Thoracic aorta (tissue), 2 donors: Measurements from ENCODE around the gene GAB2. TPM values are rescaled to one million over a fixed set of nuclear protein-coding genes. Genes with fewer than 3 reads are reported as not detected.
A peak's percentile ranks its signal among the peaks of the same experiment; 100 is the strongest.

Source experiments
- ATAC-seq: fragments of 150-250 bp; one replicate; pipeline ENCODE4 v1.8.0; 2017; ENCODE audit warnings: low read depth; ENCODE audit not compliant: insufficient number of reproducible peaks, low FRiP score
- DNase-seq: peaks from one replicate; pipeline ENCODE4 v3.0.0-alpha.2; 2020; ENCODE audit warnings: low spot score
- H3K27ac ChIP-seq, 2 donors: fragments of 200-600 bp; sonication (generic); 1 replicate in 1 of 2; 2 replicates in 1 of 2; pipeline ENCODE4 v1.5.1; 2016; ENCODE audit warnings: mild to moderate bottlenecking in 2 of 2, moderate library complexity in 2 of 2
- H3K27me3 ChIP-seq: fragments of 200-600 bp; sonication (generic); replicated peaks from 2 replicates; pipeline ENCODE4 v1.6.0; 2016; ENCODE audit warnings: mild to moderate bottlenecking; ENCODE audit not compliant: insufficient read depth
- H3K36me3 ChIP-seq: fragments of 200-600 bp; sonication (generic); one replicate; pipeline ENCODE4 v1.5.1; 2016
- H3K4me1 ChIP-seq, 2 donors: fragments of 200-600 bp; sonication (generic); 1 replicate in 1 of 2; 2 replicates in 1 of 2; pipeline versions ENCODE4 v1.5.1 to v1.6.0; 2016; ENCODE audit warnings: low read depth in 2 of 2, mild to moderate bottlenecking in 1 of 2; ENCODE audit not compliant: control insufficient read depth in 1 of 2
- H3K4me3 ChIP-seq: fragments of 200-600 bp; sonication (generic); 2 replicates; pipeline ENCODE4 v1.5.1; 2016; ENCODE audit warnings: mild to moderate bottlenecking
- H3K9me3 ChIP-seq: fragments of 200-600 bp; sonication (generic); 2 replicates; pipeline ENCODE4 v1.5.1; 2016
- total RNA-seq, 2 donors: library from RNA; depleted of rRNA; stranded (reverse); fragments of >200 nt; gene quantifications; one replicate each; pipeline versions ENCODE4 v1.1.0 to v1.2.3, GENCODE V29; 2016
- TF ChIP-seq, protein P1 (sequence below): fragments of 200-600 bp; sonication (generic); IDR thresholded peaks from one replicate; pipeline ENCODE4 v1.5.1; 2019; ENCODE audit warnings: antibody characterized with exemption

Gene GAB2
- total RNA-seq, 2 donors from 2014 or later, result 65.4 to 91.5 TPM

DNA sequence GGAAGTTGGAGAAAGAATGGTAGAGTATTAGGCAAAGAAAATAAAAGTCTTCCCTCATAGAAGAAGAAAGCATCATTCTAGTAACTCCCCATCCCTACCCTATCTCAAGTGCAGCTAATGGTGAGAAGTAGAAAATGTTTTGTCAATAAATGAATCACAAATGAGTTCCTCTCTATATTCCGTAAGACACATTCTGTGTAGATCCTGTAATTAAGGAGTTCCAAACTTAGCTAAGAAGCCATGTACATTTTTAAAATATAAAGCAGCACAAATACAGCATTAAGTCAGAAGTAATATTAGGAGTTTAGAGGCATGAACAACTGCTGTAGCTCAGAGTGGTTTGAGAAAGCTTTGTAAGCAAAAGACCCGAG is 80.1 kb downstream of the GAB2 start:
- H3K36me3 ChIP-seq, result no peaks in the 10 kb centered on the region
- no peak for DNase-seq
- H3K27ac ChIP-seq, result peak overlapping the region in 1 of 2 donors; percentile 33
- TF ChIP-seq, protein P1, sequence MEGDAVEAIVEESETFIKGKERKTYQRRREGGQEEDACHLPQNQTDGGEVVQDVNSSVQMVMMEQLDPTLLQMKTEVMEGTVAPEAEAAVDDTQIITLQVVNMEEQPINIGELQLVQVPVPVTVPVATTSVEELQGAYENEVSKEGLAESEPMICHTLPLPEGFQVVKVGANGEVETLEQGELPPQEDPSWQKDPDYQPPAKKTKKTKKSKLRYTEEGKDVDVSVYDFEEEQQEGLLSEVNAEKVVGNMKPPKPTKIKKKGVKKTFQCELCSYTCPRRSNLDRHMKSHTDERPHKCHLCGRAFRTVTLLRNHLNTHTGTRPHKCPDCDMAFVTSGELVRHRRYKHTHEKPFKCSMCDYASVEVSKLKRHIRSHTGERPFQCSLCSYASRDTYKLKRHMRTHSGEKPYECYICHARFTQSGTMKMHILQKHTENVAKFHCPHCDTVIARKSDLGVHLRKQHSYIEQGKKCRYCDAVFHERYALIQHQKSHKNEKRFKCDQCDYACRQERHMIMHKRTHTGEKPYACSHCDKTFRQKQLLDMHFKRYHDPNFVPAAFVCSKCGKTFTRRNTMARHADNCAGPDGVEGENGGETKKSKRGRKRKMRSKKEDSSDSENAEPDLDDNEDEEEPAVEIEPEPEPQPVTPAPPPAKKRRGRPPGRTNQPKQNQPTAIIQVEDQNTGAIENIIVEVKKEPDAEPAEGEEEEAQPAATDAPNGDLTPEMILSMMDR, result no peak
- ATAC-seq, result no peak
- peak overlapping the region; percentile 19 for H3K4me3 ChIP-seq
- no peaks in the 10 kb centered on the region for H3K27me3 ChIP-seq
- peaks cover 8 to 50% of the 10 kb centered on the region in 2 donors for H3K4me1 ChIP-seq
- no peaks in the 10 kb centered on the region for H3K9me3 ChIP-seq

DNA sequence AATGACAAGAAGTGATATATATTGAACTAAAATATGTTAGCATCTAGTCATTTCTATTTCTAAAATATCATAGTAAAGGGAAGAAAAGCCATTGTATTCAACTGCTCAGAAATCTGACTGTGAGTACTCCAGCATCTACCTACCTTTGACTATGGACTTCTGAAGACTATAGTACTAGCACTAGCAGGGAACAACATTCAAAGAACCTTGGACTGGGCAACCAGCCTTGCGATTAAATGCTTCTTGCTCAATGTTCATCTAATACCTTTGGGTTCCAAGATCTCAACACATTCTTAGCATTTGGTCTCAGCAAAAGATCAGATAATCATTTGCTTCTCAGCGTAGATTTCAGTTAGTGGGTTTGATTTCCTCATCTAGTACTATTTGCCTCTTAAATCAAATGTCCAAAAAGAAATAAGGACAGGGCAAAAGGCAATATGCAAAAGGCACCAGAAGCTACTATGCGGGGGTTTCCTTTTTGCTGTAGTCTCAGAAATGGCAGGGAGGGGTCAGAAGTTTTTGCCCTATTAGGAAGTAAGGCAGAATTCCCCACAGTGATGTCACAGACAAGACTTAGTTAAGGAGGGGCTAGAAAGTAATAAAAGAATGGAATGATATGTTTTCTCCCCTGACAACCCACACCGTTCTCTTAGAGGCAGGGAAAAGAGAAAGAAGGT is 80.6 kb downstream of the GAB2 start:
- H3K36me3 ChIP-seq, result no peaks in the 10 kb centered on the region
- no peak for DNase-seq
- ATAC-seq, result no peak
- H3K4me3 ChIP-seq, result peak overlapping the region; percentile 19
- no peaks in the 10 kb centered on the region for H3K9me3 ChIP-seq
- TF ChIP-seq, protein P1, result no peak
- peak overlapping the region in 1 of 2 donors; percentile 33 for H3K27ac ChIP-seq
- H3K4me1 ChIP-seq, result peaks cover 8 to 55% of the 10 kb centered on the region in 2 donors
- no peaks in the 10 kb centered on the region for H3K27me3 ChIP-seq

DNA sequence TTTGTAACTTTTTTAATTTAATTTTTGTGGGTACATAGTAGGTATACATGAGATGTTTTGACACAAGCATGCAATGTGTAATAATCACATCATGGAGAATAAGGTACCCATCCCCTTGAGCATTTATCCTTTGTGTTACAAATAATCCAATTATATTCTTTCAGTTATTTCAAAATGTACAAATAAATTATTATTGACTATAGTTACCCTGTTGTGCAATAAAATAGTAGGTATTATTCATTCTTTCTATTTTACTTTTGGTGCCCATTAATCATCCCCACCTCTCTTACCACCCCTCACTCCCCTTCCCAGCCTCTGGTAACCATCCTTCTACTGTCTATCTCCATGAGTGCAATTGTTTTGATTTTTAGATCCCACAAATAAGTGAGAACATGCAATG is 83.5 kb downstream of the GAB2 start:
- H3K27ac ChIP-seq, result no peak overlapping the region
- ATAC-seq, result no peak
- DNase-seq, result no peak
- H3K27me3 ChIP-seq, result no peaks in the 10 kb centered on the region
- TF ChIP-seq, protein P1, result no peak
- H3K4me3 ChIP-seq, result no peak overlapping the region
- peaks cover 8 to 45% of the 10 kb centered on the region in 2 donors for H3K4me1 ChIP-seq
- H3K9me3 ChIP-seq, result no peaks in the 10 kb centered on the region
- no peaks in the 10 kb centered on the region for H3K36me3 ChIP-seq

DNA sequence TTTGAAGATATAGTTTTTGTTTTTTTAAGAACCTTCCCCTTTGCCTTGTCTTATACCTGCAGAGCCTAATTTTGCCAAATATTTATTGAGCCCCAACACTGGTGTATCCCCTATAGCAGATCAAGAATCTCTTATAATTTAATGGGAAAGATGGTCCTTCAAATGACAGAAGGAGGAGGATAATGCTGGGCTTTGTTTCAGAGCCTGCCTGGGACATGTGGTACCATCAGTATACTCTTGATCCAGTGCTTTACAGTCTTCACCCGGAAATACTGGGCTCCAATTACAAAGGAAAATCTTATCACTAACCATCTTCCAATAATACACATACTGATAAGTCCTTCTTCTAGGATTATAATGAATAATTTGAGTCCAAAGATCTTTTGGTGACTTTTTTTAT is 84.7 kb downstream of the GAB2 start:
- Histone ChIP-seq H3K4me1 (peaks cover 8 to 33% of the 10 kb centered on the region in 2 donors), H3K27ac (no peak overlapping the region), H3K9me3 (no peaks in the 10 kb centered on the region), H3K36me3 (no peaks in the 10 kb centered on the region), H3K4me3 (no peak overlapping the region), H3K27me3 (no peaks in the 10 kb centered on the region)
- TF ChIP-seq, protein P1, result no peak
- ATAC-seq, result no peak
- no peak for DNase-seq

DNA sequence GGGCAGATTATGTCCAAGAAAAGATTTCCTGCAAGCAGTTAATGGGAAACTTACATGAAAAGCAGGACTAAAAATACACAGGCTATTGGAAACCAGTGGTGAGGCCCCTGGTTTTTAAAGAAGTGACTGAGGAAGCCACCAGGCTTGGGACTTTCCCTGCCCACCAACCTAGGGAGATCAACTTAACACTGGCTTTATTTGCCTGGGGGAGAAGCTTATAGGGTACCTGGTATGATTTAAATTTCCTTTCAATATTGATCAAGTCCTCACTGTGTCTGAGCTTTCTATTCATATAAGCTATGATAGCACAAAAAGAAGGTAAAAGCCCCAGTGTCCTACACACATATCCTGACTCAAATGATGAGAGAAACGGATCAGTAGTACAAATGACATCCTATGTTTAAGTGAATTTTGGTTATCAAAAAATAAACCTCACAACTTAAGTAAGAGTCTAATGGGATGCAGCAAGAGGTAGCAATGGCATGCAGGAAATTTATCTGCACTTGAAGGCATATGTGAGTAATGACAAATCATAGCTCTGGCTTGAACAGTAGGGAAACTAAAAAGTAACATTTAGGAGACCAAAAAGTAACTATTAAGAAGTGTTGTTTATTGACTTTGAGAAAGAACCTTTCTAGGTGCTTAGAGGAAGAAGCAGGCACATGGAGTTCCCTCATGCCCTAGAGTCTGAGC is 85.3 kb downstream of the GAB2 start:
- Histone ChIP-seq H3K4me3 (no peak overlapping the region), H3K9me3 (no peaks in the 10 kb centered on the region), H3K27me3 (no peaks in the 10 kb centered on the region), H3K27ac (no peak overlapping the region), H3K36me3 (no peaks in the 10 kb centered on the region), H3K4me1 (peaks cover 8 to 27% of the 10 kb centered on the region in 2 donors)
- TF ChIP-seq, protein P1, result no peak
- DNase-seq, result no peak
- ATAC-seq, result no peak
